ENCODE results near the gene TBX15.

TBX15 gene

DNA sequence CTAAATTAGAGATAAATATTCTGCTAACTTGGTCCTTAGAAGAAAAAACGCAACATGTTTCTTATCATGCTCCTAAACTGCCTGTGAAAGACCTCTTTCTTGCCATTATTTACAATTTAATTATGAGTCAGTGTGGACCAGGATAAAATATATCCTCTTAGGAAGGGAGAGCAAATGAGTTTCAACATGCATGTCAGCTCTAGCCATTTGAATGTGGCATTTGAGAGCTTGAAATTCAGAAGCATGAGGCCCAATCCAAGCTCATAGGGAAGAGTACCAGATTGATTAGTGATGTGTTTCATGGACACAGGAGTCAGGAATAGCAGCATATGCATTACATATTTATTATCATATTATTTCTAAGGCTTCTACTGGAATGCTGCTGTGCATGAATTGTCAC, 39.3 kb downstream of the TBX15 start:
- Mint-ChIP-seq H3K36me3 (ENCODE audit: low read depth) (no peaks in the 10 kb centered on the region), H3K4me3 (no peak overlapping the region), H3K9me3 (no peaks in the 10 kb centered on the region), H3K4me1 (peaks cover 27% of the 10 kb centered on the region), H3K27me3 (ENCODE audit: low read depth, poor library complexity) (peaks cover 2% of the 10 kb centered on the region), H3K27ac (no peak overlapping the region)
- no peak for TF ChIP-seq CTCF (IDR thresholded peaks at IDR 0.05)
- no peak for DNase-seq

- Mint-ChIP-seq H3K36me3 (ENCODE audit: low read depth) (no peaks in the 10 kb centered on the region), H3K9me3 (no peaks in the 10 kb centered on the region), H3K27ac (no peak overlapping the region), H3K27me3 (ENCODE audit: low read depth, poor library complexity) (peaks cover 2% of the 10 kb centered on the region), H3K4me3 (no peak overlapping the region), H3K4me1 (peaks cover 22% of the 10 kb centered on the region)
- no peak for DNase-seq
- TF ChIP-seq CTCF (IDR thresholded peaks at IDR 0.05): no peak
Observed at GRCh38 chr1:118948351-118948750, 39.8 kb downstream of the TBX15 start.

DNA sequence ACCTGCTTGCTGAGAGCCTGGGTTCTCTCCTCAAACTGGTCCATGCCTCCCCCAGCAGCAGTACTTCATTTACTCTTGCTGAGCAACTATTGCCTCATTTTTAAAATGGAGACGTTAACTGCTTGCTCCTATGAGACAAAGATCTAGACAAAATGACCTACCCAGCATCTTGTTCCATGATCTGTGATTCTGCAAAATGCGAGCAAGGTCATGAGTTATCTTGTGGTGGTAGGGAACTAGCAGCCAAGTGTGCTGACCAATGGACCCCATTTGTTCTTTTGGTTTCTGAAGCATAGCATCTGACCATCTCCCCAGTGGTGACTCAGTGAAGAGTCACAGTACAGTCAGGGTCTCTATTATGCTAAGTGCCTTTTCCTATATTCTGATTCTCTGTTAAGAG, 40.4 kb downstream of the TBX15 start:
- Mint-ChIP-seq H3K36me3 (ENCODE audit: low read depth) (no peaks in the 10 kb centered on the region), H3K27ac (no peak overlapping the region), H3K4me1 (peaks cover 19% of the 10 kb centered on the region), H3K4me3 (no peak overlapping the region), H3K27me3 (ENCODE audit: low read depth, poor library complexity) (peaks cover 2% of the 10 kb centered on the region), H3K9me3 (no peaks in the 10 kb centered on the region)
- TF ChIP-seq CTCF (IDR thresholded peaks at IDR 0.05): no peak
- DNase-seq: no peak

DNA sequence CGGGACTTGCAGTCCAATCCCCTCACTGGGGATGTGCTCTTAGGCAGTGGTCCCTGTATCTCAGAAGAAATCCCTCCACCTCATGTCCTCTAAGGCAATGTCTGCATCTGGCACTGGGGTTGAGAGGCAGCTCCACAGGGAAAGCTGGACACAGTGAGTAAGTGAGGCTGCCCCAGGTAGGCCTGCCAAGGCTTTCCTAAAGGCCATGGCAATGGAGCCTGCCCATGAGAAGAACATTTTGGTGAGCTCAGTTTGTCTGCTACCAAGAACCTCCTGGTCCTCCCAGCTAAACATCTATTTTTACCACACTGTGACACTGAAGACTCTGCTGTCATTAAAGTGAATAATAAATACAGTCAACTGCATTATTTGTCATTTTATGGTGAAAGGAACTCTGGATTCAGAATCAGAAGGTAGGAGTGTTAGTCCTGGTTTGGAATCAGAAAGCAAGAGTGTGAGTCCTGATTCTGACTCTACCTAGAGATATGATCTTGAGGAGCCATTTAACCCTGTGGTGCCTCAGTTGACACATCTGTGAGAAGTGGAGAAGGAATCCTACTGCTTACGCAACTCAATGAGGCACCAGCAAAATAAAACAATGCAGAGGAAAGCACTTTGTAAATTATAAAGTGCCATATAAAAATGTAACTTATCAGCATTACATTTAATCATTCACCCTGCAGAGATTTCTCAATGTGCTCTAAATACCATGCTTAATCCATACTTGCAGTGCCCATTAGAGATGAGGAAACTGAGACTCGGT, 41.0 kb downstream of the TBX15 start:
- no peak for TF ChIP-seq CTCF (IDR thresholded peaks at IDR 0.05)
- no peaks in the 10 kb centered on the region for H3K36me3 Mint-ChIP-seq (ENCODE audit: low read depth)
- H3K4me1 Mint-ChIP-seq: peaks cover 19% of the 10 kb centered on the region
- H3K9me3 Mint-ChIP-seq: no peaks in the 10 kb centered on the region
- no peak overlapping the region for H3K4me3 Mint-ChIP-seq
- H3K27ac Mint-ChIP-seq: no peak overlapping the region
- H3K27me3 Mint-ChIP-seq (ENCODE audit: low read depth, poor library complexity): peaks cover 2% of the 10 kb centered on the region
- no peak for DNase-seq

GRCh38 chr1:118945489-118945888, 42.7 kb downstream of the TBX15 start:
- H3K9me3 Mint-ChIP-seq: no peaks in the 10 kb centered on the region
- H3K4me1 Mint-ChIP-seq: peaks cover 19% of the 10 kb centered on the region
- H3K27me3 Mint-ChIP-seq (ENCODE audit: low read depth, poor library complexity): no peaks in the 10 kb centered on the region
- TF ChIP-seq CTCF (IDR thresholded peaks at IDR 0.05): no peak
- H3K27ac Mint-ChIP-seq: no peak overlapping the region
- H3K4me3 Mint-ChIP-seq: no peak overlapping the region
- H3K36me3 Mint-ChIP-seq (ENCODE audit: low read depth): no peaks in the 10 kb centered on the region
- no peak for DNase-seq

DNA sequence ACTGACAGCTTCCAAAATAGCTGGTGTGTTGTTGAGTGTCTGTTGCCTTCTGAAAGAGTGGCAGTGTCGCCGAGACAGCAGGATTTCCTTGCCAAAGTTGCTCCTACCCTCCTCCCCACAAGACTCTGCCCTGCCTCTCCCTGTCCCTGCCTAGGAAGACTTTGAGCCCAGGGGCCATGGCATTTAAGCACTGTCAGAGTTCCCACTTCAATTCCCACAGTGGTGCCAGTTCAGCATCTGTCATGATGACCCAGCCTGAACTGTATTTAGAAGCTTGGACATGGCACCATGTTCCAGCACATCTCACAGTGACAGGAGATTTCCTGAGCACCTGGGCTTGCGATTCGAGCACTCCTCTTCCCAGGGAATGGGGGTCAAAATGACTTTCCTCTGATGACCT, 43.6 kb downstream of the TBX15 start:
- no peaks in the 10 kb centered on the region for H3K36me3 Mint-ChIP-seq (ENCODE audit: low read depth)
- no peaks in the 10 kb centered on the region for H3K9me3 Mint-ChIP-seq
- H3K4me1 Mint-ChIP-seq: peaks cover 14% of the 10 kb centered on the region
- no peak overlapping the region for H3K27ac Mint-ChIP-seq
- H3K27me3 Mint-ChIP-seq (ENCODE audit: low read depth, poor library complexity): no peaks in the 10 kb centered on the region
- no peak for DNase-seq
- no peak for TF ChIP-seq CTCF (IDR thresholded peaks at IDR 0.05)
- no peak overlapping the region for H3K4me3 Mint-ChIP-seq

All from nephron progenitor cell (in vitro differentiated cells).